Panc1 (cell line): ENCODE results near the gene CCR5AS.

Experiments
- ATAC-seq: fragments of 200-7000 bp; cut with Tn5 transposase; 2 replicates; pipeline ENCODE4 v1.9.1; 2020; ENCODE audit warnings: mild to moderate bottlenecking, moderate library complexity
- BruUV-seq: library from RNA; stranded (reverse); fragments of 400-500 nt; replicated peaks from 2 replicates; lab custom pipeline; 2021; lab: Mats Ljungman, UMichigan
- CTCF ChIA-PET: fragments of 300-600 bp; sonication (Branson Sonifier 250); formaldehyde crosslinking; loops from one replicate; lab custom pipeline; 2022; ENCODE audit warnings: antibody characterized with exemption; lab: Charles Lee
- POLR2A ChIA-PET: fragments of 300-600 bp; sonication (Branson Sonifier 250); formaldehyde crosslinking; loops from one replicate; lab custom pipeline; 2022; ENCODE audit warnings: antibody characterized with exemption; lab: Charles Lee
- DNase-seq: peaks from one replicate; pipeline ENCODE4 v3.0.0-alpha.2; 2010; ENCODE audit warnings: low read depth, low spot score
- H3K27ac ChIP-seq: 2 replicates; pipeline ENCODE4 v1.5.1; 2011; ENCODE audit warnings: mild to moderate bottlenecking, low read length, inconsistent platforms
- H3K27me3 ChIP-seq: fragments of 200-500 bp; sonication (Bioruptor generic); 2 replicates; pipeline ENCODE4 v1.6.0; 2014; ENCODE audit warnings: low read length, inconsistent platforms; ENCODE audit not compliant: control insufficient read depth, insufficient read depth
- H3K36me3 ChIP-seq: fragments of 200-500 bp; sonication (Bioruptor generic); 2 replicates; pipeline ENCODE4 v1.5.1; 2014; ENCODE audit warnings: inconsistent platforms, mild to moderate bottlenecking, low read length, moderate library complexity; ENCODE audit not compliant: control insufficient read depth, insufficient read depth
- H3K4me1 ChIP-seq: 2 replicates; pipeline ENCODE4 v1.5.1; 2011; ENCODE audit warnings: inconsistent platforms, mild to moderate bottlenecking, low read length, moderate library complexity; ENCODE audit not compliant: control insufficient read depth, insufficient read depth
- H3K4me3 ChIP-seq, 2 experiments: 2 replicates each; pipeline ENCODE4 v1.5.1; 2011 to 2012; ENCODE audit warnings: low read depth in 2 of 2, low read length in 2 of 2, mild to moderate bottlenecking in 2 of 2, inconsistent platforms in 1 of 2, moderate library complexity in 1 of 2
- H3K9me3 ChIP-seq: fragments of 200-500 bp; sonication (Bioruptor generic); 2 replicates; pipeline ENCODE4 v1.5.1; 2014; ENCODE audit warnings: low read depth, mild to moderate bottlenecking, inconsistent platforms, low read length, moderate library complexity; ENCODE audit not compliant: control insufficient read depth, insufficient read depth
- CTCF ChIP-seq: fragments of 450-650 bp; IDR thresholded peaks from 2 replicates; pipeline ENCODE4 v1.5.1; 2017; ENCODE audit warnings: mild to moderate bottlenecking
- POLR2AphosphoS5 ChIP-seq: IDR thresholded peaks from 2 replicates; pipeline ENCODE4 v1.6.1; 2012; ENCODE audit warnings: mild to moderate bottlenecking, low read depth, low read length, moderate library complexity
- SIN3A ChIP-seq: IDR thresholded peaks from 2 replicates; pipeline ENCODE4 v1.6.1; 2012; ENCODE audit warnings: low read depth, mild to moderate bottlenecking, low read length, moderate library complexity, borderline replicate concordance; ENCODE audit not compliant: insufficient read depth
- TCF7L2 ChIP-seq: IDR thresholded peaks from 2 replicates; pipeline ENCODE4 v1.6.1; 2011; ENCODE audit warnings: mild to moderate bottlenecking, low read depth, low read length, inconsistent platforms
- in situ Hi-C: cut with HindIII; loops from 2 replicates; pipeline ENCODE4 v1.10.0; 2016; ENCODE audit warnings: low sequenced_read_pairs, low pct_unique_long_range_greater_than_20kb
- intact Hi-C: fragments of 100-400 bp; cut with micrococcal nuclease; formaldehyde crosslinking; loops from one replicate; pipeline ENCODE4 v1.10.0; 2022; ENCODE audit not compliant: unreplicated experiment
- TF ChIP-seq, protein P1 (sequence below), 2 experiments: IDR thresholded peaks; 2 replicates each; pipeline ENCODE4 v1.6.1; 2011 to 2012; ENCODE audit warnings: low read depth in 2 of 2, control low read depth in 1 of 2, low read length in 1 of 2, mild to moderate bottlenecking in 1 of 2, moderate library complexity in 1 of 2; ENCODE audit not compliant: insufficient read depth in 1 of 2

CCR5AS gene

GRCh38 chr3:46399557-46399956 is 7.3 kb downstream of the CCR5AS start:
- no peak for ATAC-seq
- no TSS peak for BruUV-seq
- TF ChIP-seq, protein P1, sequence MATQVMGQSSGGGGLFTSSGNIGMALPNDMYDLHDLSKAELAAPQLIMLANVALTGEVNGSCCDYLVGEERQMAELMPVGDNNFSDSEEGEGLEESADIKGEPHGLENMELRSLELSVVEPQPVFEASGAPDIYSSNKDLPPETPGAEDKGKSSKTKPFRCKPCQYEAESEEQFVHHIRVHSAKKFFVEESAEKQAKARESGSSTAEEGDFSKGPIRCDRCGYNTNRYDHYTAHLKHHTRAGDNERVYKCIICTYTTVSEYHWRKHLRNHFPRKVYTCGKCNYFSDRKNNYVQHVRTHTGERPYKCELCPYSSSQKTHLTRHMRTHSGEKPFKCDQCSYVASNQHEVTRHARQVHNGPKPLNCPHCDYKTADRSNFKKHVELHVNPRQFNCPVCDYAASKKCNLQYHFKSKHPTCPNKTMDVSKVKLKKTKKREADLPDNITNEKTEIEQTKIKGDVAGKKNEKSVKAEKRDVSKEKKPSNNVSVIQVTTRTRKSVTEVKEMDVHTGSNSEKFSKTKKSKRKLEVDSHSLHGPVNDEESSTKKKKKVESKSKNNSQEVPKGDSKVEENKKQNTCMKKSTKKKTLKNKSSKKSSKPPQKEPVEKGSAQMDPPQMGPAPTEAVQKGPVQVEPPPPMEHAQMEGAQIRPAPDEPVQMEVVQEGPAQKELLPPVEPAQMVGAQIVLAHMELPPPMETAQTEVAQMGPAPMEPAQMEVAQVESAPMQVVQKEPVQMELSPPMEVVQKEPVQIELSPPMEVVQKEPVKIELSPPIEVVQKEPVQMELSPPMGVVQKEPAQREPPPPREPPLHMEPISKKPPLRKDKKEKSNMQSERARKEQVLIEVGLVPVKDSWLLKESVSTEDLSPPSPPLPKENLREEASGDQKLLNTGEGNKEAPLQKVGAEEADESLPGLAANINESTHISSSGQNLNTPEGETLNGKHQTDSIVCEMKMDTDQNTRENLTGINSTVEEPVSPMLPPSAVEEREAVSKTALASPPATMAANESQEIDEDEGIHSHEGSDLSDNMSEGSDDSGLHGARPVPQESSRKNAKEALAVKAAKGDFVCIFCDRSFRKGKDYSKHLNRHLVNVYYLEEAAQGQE (IDR thresholded peaks at IDR 0.05; ENCODE audit: insufficient read depth in 1 of 2, low read depth in 2 of 2, low read length in 1 of 2): no peak
- no peak for TF ChIP-seq SIN3A
- TF ChIP-seq TCF7L2: no peak
- no peak for TF ChIP-seq CTCF
- TF ChIP-seq POLR2AphosphoS5: no peak
- H3K27me3 ChIP-seq: no peaks in the 10 kb centered on the region
- no peaks in the 10 kb centered on the region for H3K4me1 ChIP-seq
- H3K27ac ChIP-seq: no peak overlapping the region
- intact Hi-C loops (no loop called here), in situ Hi-C loops (no loop called here)
- H3K36me3 ChIP-seq: no peaks in the 10 kb centered on the region
- CTCF ChIA-PET: no interaction called here
- no peak overlapping the region for H3K4me3 ChIP-seq
- H3K9me3 ChIP-seq: no peaks in the 10 kb centered on the region
- no peak for DNase-seq
- POLR2A ChIA-PET: no interaction called here

GRCh38 chr3:46399098-46399497 is 7.8 kb downstream of the CCR5AS start:
- no peaks in the 10 kb centered on the region for H3K4me1 ChIP-seq
- no peak overlapping the region for H3K4me3 ChIP-seq
- DNase-seq (no peak), ATAC-seq (no peak)
- ChIA-PET POLR2A (no interaction called here), CTCF (no interaction called here)
- in situ Hi-C loops (no loop called here), intact Hi-C loops (no loop called here)
- TF ChIP-seq, protein P1 (IDR thresholded peaks at IDR 0.05; ENCODE audit: insufficient read depth in 1 of 2, low read depth in 2 of 2, low read length in 1 of 2): no peak
- TF ChIP-seq POLR2AphosphoS5: no peak
- H3K27me3 ChIP-seq: no peaks in the 10 kb centered on the region
- no TSS peak for BruUV-seq
- H3K27ac ChIP-seq: no peak overlapping the region
- H3K36me3 ChIP-seq: no peaks in the 10 kb centered on the region
- H3K9me3 ChIP-seq: no peaks in the 10 kb centered on the region
